DND-41 (cell line): ENCODE results near the gene SERGEF.

Experiments
- ATAC-seq: fragments of 200-7000 bp; cut with Tn5 transposase; 3 replicates; pipeline ENCODE4 v1.9.1; 2021; ENCODE audit warnings: low read depth; ENCODE audit not compliant: insufficient read depth
- DNase-seq: peaks from one replicate; pipeline ENCODE4 v3.0.0-alpha.2; 2020
- H2AFZ ChIP-seq: 2 replicates; pipeline ENCODE4 v1.6.0; 2012; ENCODE audit warnings: low read depth, low read length
- H3K27ac ChIP-seq: 2 replicates; pipeline ENCODE4 v1.5.1; 2012; ENCODE audit warnings: low read length, inconsistent platforms
- H3K27me3 ChIP-seq: fragments of 200-600 bp; sonication (generic); 2 replicates; pipeline ENCODE4 v1.6.0; 2012; ENCODE audit warnings: low read length, mild to moderate bottlenecking, inconsistent platforms; ENCODE audit not compliant: insufficient read depth, poor library complexity
- H3K36me3 ChIP-seq: 2 replicates; pipeline ENCODE4 v1.5.1; 2012; ENCODE audit warnings: low read length, inconsistent platforms; ENCODE audit not compliant: insufficient read depth
- H3K4me1 ChIP-seq: 2 replicates; pipeline ENCODE4 v1.5.1; 2012; ENCODE audit warnings: mild to moderate bottlenecking, low read length; ENCODE audit not compliant: insufficient read depth
- H3K4me2 ChIP-seq: 2 replicates; pipeline ENCODE4 v1.6.0; 2012; ENCODE audit warnings: mild to moderate bottlenecking, moderate library complexity, low read length, inconsistent platforms; ENCODE audit not compliant: insufficient read depth
- H3K4me3 ChIP-seq, 2 experiments: fragments of 200-600 bp in 1 of 2; shearing (Covaris generic) in 1 of 2; 2 replicates each; pipeline ENCODE4 v1.5.1; 2012 to 2016; ENCODE audit warnings: inconsistent platforms in 2 of 2, low read length in 2 of 2, mild to moderate bottlenecking in 2 of 2, low read depth in 1 of 2, moderate library complexity in 1 of 2
- H3K79me2 ChIP-seq: 2 replicates; pipeline ENCODE4 v1.6.0; 2012; ENCODE audit warnings: low read length, inconsistent platforms; ENCODE audit not compliant: insufficient read depth
- H3K9ac ChIP-seq: 2 replicates; pipeline ENCODE4 v1.6.0; 2012; ENCODE audit warnings: low read depth, mild to moderate bottlenecking, inconsistent platforms, low read length, moderate library complexity
- H3K9me3 ChIP-seq: 2 replicates; pipeline ENCODE4 v1.5.1; 2012; ENCODE audit warnings: low read length, moderate library complexity, mild to moderate bottlenecking, inconsistent platforms; ENCODE audit not compliant: insufficient read depth, severe bottlenecking
- H4K20me1 ChIP-seq: 2 replicates; pipeline ENCODE4 v1.6.0; 2012; ENCODE audit warnings: low read length; ENCODE audit not compliant: insufficient read depth
- CTCF ChIP-seq: IDR thresholded peaks from 2 replicates; pipeline ENCODE4 v1.5.1; 2012; ENCODE audit warnings: borderline replicate concordance, low read length, moderate library complexity, mild to moderate bottlenecking; ENCODE audit not compliant: poor library complexity, severe bottlenecking; ENCODE audit errors: extremely low read depth
- EZH2 ChIP-seq: IDR thresholded peaks from 3 replicates; pipeline ENCODE4 v1.6.1; 2012; ENCODE audit warnings: borderline replicate concordance, low read depth, mild to moderate bottlenecking, moderate library complexity, low read length, inconsistent platforms; ENCODE audit not compliant: severe bottlenecking

Gene SERGEF

GRCh38 chr11:17907046-17907445 lies 105.8 kb downstream of the SERGEF start:
- no peaks in the 10 kb centered on the region for H3K4me1 ChIP-seq
- H3K4me3 ChIP-seq = no peak overlapping the region
- H3K27me3 ChIP-seq = no peaks in the 10 kb centered on the region
- H3K9ac ChIP-seq = no peak overlapping the region
- no peak overlapping the region for H3K27ac ChIP-seq
- TF ChIP-seq CTCF (no peak), EZH2 (no peak)
- no peaks in the 10 kb centered on the region for H3K79me2 ChIP-seq
- DNase-seq (no peak), ATAC-seq (no peak)
- no peaks in the 10 kb centered on the region for H4K20me1 ChIP-seq
- H2AFZ ChIP-seq = no peak overlapping the region
- no peak overlapping the region for H3K4me2 ChIP-seq
- H3K36me3 ChIP-seq = no peaks in the 10 kb centered on the region
- no peaks in the 10 kb centered on the region for H3K9me3 ChIP-seq

- ATAC-seq = peak; percentile 71; the same call in 2 of the 3 replicates
- no peak overlapping the region for H3K9ac ChIP-seq
- H4K20me1 ChIP-seq = no peaks in the 10 kb centered on the region
- H3K27me3 ChIP-seq = no peaks in the 10 kb centered on the region
- H3K36me3 ChIP-seq = no peaks in the 10 kb centered on the region
- no peaks in the 10 kb centered on the region for H3K4me1 ChIP-seq
- H3K9me3 ChIP-seq = no peaks in the 10 kb centered on the region
- H3K4me3 ChIP-seq = no peak overlapping the region
- peak; percentile 34 for DNase-seq
- H2AFZ ChIP-seq = no peak overlapping the region
- TF ChIP-seq EZH2 (no peak), CTCF (peak; percentile 50)
- no peak overlapping the region for H3K4me2 ChIP-seq
- no peaks in the 10 kb centered on the region for H3K79me2 ChIP-seq
- H3K27ac ChIP-seq = no peak overlapping the region
These were observed 106.4 kb downstream of the SERGEF start for GRCh38 chr11:17906436-17906835.

- no peak overlapping the region for H3K9ac ChIP-seq
- no peaks in the 10 kb centered on the region for H3K27me3 ChIP-seq
- TF ChIP-seq CTCF (no peak), EZH2 (no peak)
- H4K20me1 ChIP-seq = no peaks in the 10 kb centered on the region
- H3K4me3 ChIP-seq = no peak overlapping the region
- H3K4me2 ChIP-seq = no peak overlapping the region
- H3K79me2 ChIP-seq = no peaks in the 10 kb centered on the region
- no peaks in the 10 kb centered on the region for H3K9me3 ChIP-seq
- ATAC-seq = no peak
- H3K27ac ChIP-seq = no peak overlapping the region
- no peak overlapping the region for H2AFZ ChIP-seq
- H3K36me3 ChIP-seq = no peaks in the 10 kb centered on the region
- DNase-seq = no peak
- no peaks in the 10 kb centered on the region for H3K4me1 ChIP-seq
These were observed 107.4 kb downstream of the SERGEF start for GRCh38 chr11:17905477-17905876.

GRCh38 chr11:17901481-17901880 lies 111.4 kb downstream of the SERGEF start:
- H3K4me2 ChIP-seq = no peak overlapping the region
- H3K27me3 ChIP-seq = no peaks in the 10 kb centered on the region
- no peak overlapping the region for H3K4me3 ChIP-seq
- no peak overlapping the region for H3K27ac ChIP-seq
- H3K79me2 ChIP-seq = no peaks in the 10 kb centered on the region
- H3K9me3 ChIP-seq = no peaks in the 10 kb centered on the region
- H3K9ac ChIP-seq = no peak overlapping the region
- ATAC-seq (no peak), DNase-seq (no peak)
- H3K36me3 ChIP-seq = no peaks in the 10 kb centered on the region
- H2AFZ ChIP-seq = no peak overlapping the region
- no peaks in the 10 kb centered on the region for H3K4me1 ChIP-seq
- TF ChIP-seq EZH2 (no peak), CTCF (no peak)
- H4K20me1 ChIP-seq = no peaks in the 10 kb centered on the region
